NCI-H82 (cell line): Measurements from ENCODE around the gene FHIT.
A peak's percentile ranks its signal among the peaks of the same experiment; 100 is the strongest.
"Not testable (repeated sequence)": the region's sequence is repeated elsewhere in the genome, so short reads cannot be mapped to it uniquely, and the experiment has no call there.

Experiments used
- DNase-seq: peaks from one replicate; lab custom pipeline; 2025; lab: John Stamatoyannopoulos, UW

Gene FHIT

GRCh38 chr3:61057464-61057863 is 193.8 kb downstream of the FHIT start:
- DNase-seq: no peak

- DNase-seq: no peak
These were observed 195.8 kb downstream of the FHIT start for GRCh38 chr3:61055447-61055846.

GRCh38 chr3:61053781-61054496 is 197.3 kb downstream of the FHIT start:
- DNase-seq: no peak

GRCh38 chr3:61052851-61053250 is 198.4 kb downstream of the FHIT start:
- DNase-seq: no peak

- no peak for DNase-seq
These were observed 199.6 kb downstream of the FHIT start for GRCh38 chr3:61051666-61052065.

GRCh38 chr3:61045169-61045568 is 206.1 kb downstream of the FHIT start:
- DNase-seq: not testable (repeated sequence)

- no peak for DNase-seq
These were observed 208.1 kb downstream of the FHIT start for GRCh38 chr3:61043156-61043555.

- DNase-seq: no peak
These were observed 210.6 kb downstream of the FHIT start for GRCh38 chr3:61040618-61041017.

- DNase-seq: no peak
These were observed 215.7 kb downstream of the FHIT start for GRCh38 chr3:61035573-61035972.

- DNase-seq: no peak
These were observed 218.3 kb downstream of the FHIT start for GRCh38 chr3:61032991-61033390.

- no peak for DNase-seq
These were observed 219.7 kb downstream of the FHIT start for GRCh38 chr3:61031503-61031902.

GRCh38 chr3:61030469-61031035 is 220.7 kb downstream of the FHIT start:
- DNase-seq: no peak

GRCh38 chr3:61029194-61029593 is 222.1 kb downstream of the FHIT start:
- no peak for DNase-seq

- no peak for DNase-seq
These were observed 232.4 kb downstream of the FHIT start for GRCh38 chr3:61018807-61019206.

GRCh38 chr3:61017028-61017427 is 234.2 kb downstream of the FHIT start:
- not testable (repeated sequence) for DNase-seq

GRCh38 chr3:61015859-61016258 is 235.4 kb downstream of the FHIT start:
- DNase-seq: peak; percentile 70

GRCh38 chr3:61015408-61015807 is 235.8 kb downstream of the FHIT start:
- DNase-seq: peak; percentile 63

- no peak for DNase-seq
These were observed 242.3 kb downstream of the FHIT start for GRCh38 chr3:61008998-61009380.

GRCh38 chr3:61008153-61008997 is 242.9 kb downstream of the FHIT start:
- peak; percentile 21 for DNase-seq

GRCh38 chr3:61005591-61005990 is 245.7 kb downstream of the FHIT start:
- DNase-seq: no peak

GRCh38 chr3:60998858-60999257 is 252.4 kb downstream of the FHIT start:
- no peak for DNase-seq

- DNase-seq: no peak
These were observed 258.9 kb downstream of the FHIT start for GRCh38 chr3:60992395-60992794.

- DNase-seq: no peak
These were observed 260.9 kb downstream of the FHIT start for GRCh38 chr3:60990442-60990730.
